A673 (cell line): Measurements from ENCODE around the gene FOXJ3.

Source experiments
- CTCF ChIP-seq: fragments of 300-800, 200-600 bp; sonication (generic); conservative IDR thresholded peaks from 2 replicates; pipeline ENCODE4 v1.5.1; 2017; ENCODE audit warnings: low read depth, mild to moderate bottlenecking, antibody characterized with exemption, low read length, moderate library complexity, mixed read lengths
- EZH2 ChIP-seq: fragments of 200-600 bp; sonication (generic); IDR thresholded peaks from 2 replicates; pipeline ENCODE4 v1.6.1; 2017; ENCODE audit warnings: borderline replicate concordance, low read depth, mild to moderate bottlenecking, mixed read lengths, antibody characterized with exemption, low read length; ENCODE audit not compliant: poor library complexity, severe bottlenecking

- TF ChIP-seq CTCF = no peak
- TF ChIP-seq EZH2 = no peak
Observed at GRCh38 chr1:42282024-42282579, 52.9 kb downstream of the FOXJ3 start.
